Upper lobe of right lung (tissue), 1 donor: Measurements from ENCODE around the gene CTDSPL. TPM values are rescaled to one million over a fixed set of nuclear protein-coding genes. Genes with fewer than 3 reads are reported as not detected.

Source experiments
- ATAC-seq: fragments of 200-7000 bp; cut with Tn5 transposase; one replicate; pipeline ENCODE4 v1.9.1; 2020; ENCODE audit warnings: mild to moderate bottlenecking, moderate library complexity
- DNase-seq: peaks from one replicate; pipeline ENCODE4 v3.0.0-alpha.2; 2020
- H3K27ac ChIP-seq: fragments of 200-600 bp; one replicate; pipeline ENCODE4 v1.8.0; 2022
- H3K27me3 ChIP-seq: fragments of 200-600 bp; one replicate; pipeline ENCODE4 v1.8.0; 2022; ENCODE audit warnings: mild to moderate bottlenecking
- H3K36me3 ChIP-seq: fragments of 200-600 bp; one replicate; pipeline ENCODE4 v1.8.0; 2022
- H3K4me1 ChIP-seq: fragments of 200-600 bp; one replicate; pipeline ENCODE4 v1.8.0; 2022
- H3K4me3 ChIP-seq: fragments of 200-600 bp; one replicate; pipeline ENCODE4 v1.8.0; 2022; ENCODE audit warnings: mild to moderate bottlenecking
- H3K9me3 ChIP-seq: fragments of 200-600 bp; one replicate; pipeline ENCODE4 v1.8.0; 2022
- CTCF ChIP-seq: fragments of 200-600 bp; IDR thresholded peaks from one replicate; pipeline ENCODE4 v1.8.0; 2022; ENCODE audit warnings: antibody characterized with exemption
- intact Hi-C: fragments of 100-400 bp; cut with DNase I; formaldehyde crosslinking; loops from one replicate; pipeline ENCODE4 v1.11.0; 2022
- total RNA-seq: library from RNA; stranded (reverse); fragmentation: NEBNext Ultra II Directional; extraction: Animal tissue kit (Norgen Biotek cat#: 25700); gene quantifications from one replicate; pipeline ENCODE4 v1.2.1, GENCODE V29; 2021
- donor health status: DM: no; HTN: yes; CAD: no; lungs with severe emphysema.

The CTDSPL gene
- total RNA-seq, 1 donor from 2014 or later, result 78.6 TPM

GRCh38 chr3:38002940-38003339 is 141.3 kb downstream of the CTDSPL start:
- H3K4me3 ChIP-seq, result no peak overlapping the region
- H3K27me3 ChIP-seq, result no peaks in the 10 kb centered on the region
- intact Hi-C loops, result no loop called here
- no peak overlapping the region for H3K27ac ChIP-seq
- peaks cover 15% of the 10 kb centered on the region for H3K4me1 ChIP-seq
- ATAC-seq, result no peak
- H3K36me3 ChIP-seq, result peaks cover 9% of the 10 kb centered on the region
- H3K9me3 ChIP-seq, result no peaks in the 10 kb centered on the region
- TF ChIP-seq CTCF, result no peak
- peak; percentile 50 for DNase-seq

- H3K9me3 ChIP-seq, result no peaks in the 10 kb centered on the region
- DNase-seq, result peak; percentile 80
- H3K27me3 ChIP-seq, result no peaks in the 10 kb centered on the region
- no peak overlapping the region for H3K4me3 ChIP-seq
- TF ChIP-seq CTCF, result peak; percentile 80
- peaks cover 11% of the 10 kb centered on the region for H3K4me1 ChIP-seq
- intact Hi-C loops, result no loop called here
- peak; percentile 67 for ATAC-seq
- H3K36me3 ChIP-seq, result peaks cover 13% of the 10 kb centered on the region
- H3K27ac ChIP-seq, result no peak overlapping the region
Observed at GRCh38 chr3:38003371-38003816, 141.7 kb downstream of the CTDSPL start.

GRCh38 chr3:38003817-38004414 is 142.2 kb downstream of the CTDSPL start:
- DNase-seq (peak; percentile 58), ATAC-seq (no peak)
- peaks cover 8% of the 10 kb centered on the region for H3K4me1 ChIP-seq
- no peak overlapping the region for H3K4me3 ChIP-seq
- no peak overlapping the region for H3K27ac ChIP-seq
- no peaks in the 10 kb centered on the region for H3K27me3 ChIP-seq
- H3K36me3 ChIP-seq, result peaks cover 16% of the 10 kb centered on the region
- intact Hi-C loops, result no loop called here
- TF ChIP-seq CTCF, result no peak
- H3K9me3 ChIP-seq, result no peaks in the 10 kb centered on the region

- intact Hi-C loops, result no loop called here
- Histone ChIP-seq H3K4me1 (peaks cover 4% of the 10 kb centered on the region), H3K27me3 (no peaks in the 10 kb centered on the region), H3K27ac (no peak overlapping the region), H3K36me3 (peaks cover 16% of the 10 kb centered on the region), H3K4me3 (no peak overlapping the region), H3K9me3 (no peaks in the 10 kb centered on the region)
- DNase-seq (peak; percentile 78), ATAC-seq (peak; percentile 76)
- TF ChIP-seq CTCF, result peak; percentile 69
Observed at GRCh38 chr3:38004415-38005075, 142.9 kb downstream of the CTDSPL start.

- DNase-seq (peak; percentile 62), ATAC-seq (no peak)
- no peaks in the 10 kb centered on the region for H3K9me3 ChIP-seq
- H3K27ac ChIP-seq, result no peak overlapping the region
- TF ChIP-seq CTCF, result no peak
- H3K36me3 ChIP-seq, result peaks cover 22% of the 10 kb centered on the region
- H3K27me3 ChIP-seq, result no peaks in the 10 kb centered on the region
- intact Hi-C loops, result no loop called here
- H3K4me1 ChIP-seq, result peaks cover 4% of the 10 kb centered on the region
- H3K4me3 ChIP-seq, result no peak overlapping the region
Observed at GRCh38 chr3:38005076-38006020, 143.7 kb downstream of the CTDSPL start.
